HCT116 (cell line): ENCODE measurements around the gene PBX1. TPM values are rescaled to one million over a fixed set of nuclear protein-coding genes. Genes with fewer than 3 reads are reported as not detected.

Experiments used
- ATAC-seq: fragments of 200-7000 bp; cut with Tn5 transposase; 2 replicates; pipeline ENCODE4 v1.9.1; 2020; ENCODE audit warnings: mild to moderate bottlenecking, moderate library complexity
- BruUV-seq: library from RNA; stranded (reverse); fragments of 400-500 nt; replicated peaks from 2 replicates; lab custom pipeline; 2021; lab: Mats Ljungman, UMichigan
- CTCF ChIA-PET: fragments of 300-600 bp; sonication (Branson Sonifier 250); formaldehyde crosslinking; loops from one replicate; lab custom pipeline; 2021; ENCODE audit warnings: antibody characterized with exemption; lab: Charles Lee
- POLR2A ChIA-PET: fragments of 300-600, 350-600 bp; sonication (Branson Sonifier 250); formaldehyde crosslinking; loops from one replicate; lab custom pipeline; 2021; ENCODE audit warnings: antibody characterized with exemption; lab: Charles Lee
- RAD21 ChIA-PET, 2 experiments: fragments of 300-600 bp; sonication (Branson Sonifier 250); formaldehyde crosslinking; loops; one replicate each; lab custom pipeline; 2023; ENCODE audit warnings: low total read pairs in 2 of 2; ENCODE audit not compliant: uncharacterized antibody in 2 of 2, unreplicated experiment in 2 of 2, low non-redundant PET in 1 of 2; lab: Charles Lee
- DNase-seq: peaks from one replicate; pipeline ENCODE4 v3.0.0-alpha.2; 2010; ENCODE audit warnings: low read depth, low spot score
- H2AFZ ChIP-seq: fragments of 200-600 bp; shearing (Covaris generic), sonication (generic); 2 replicates; pipeline ENCODE4 v1.6.1; 2017; ENCODE audit warnings: low read depth, mixed run types, mixed read lengths, antibody characterized with exemption, low read length; ENCODE audit not compliant: poor library complexity, severe bottlenecking
- H3K27ac ChIP-seq: 2 replicates; pipeline ENCODE4 v1.5.1; 2012; ENCODE audit warnings: low read depth, low read length
- H3K27me3 ChIP-seq: fragments of 200-600 bp; sonication (generic); 2 replicates; pipeline ENCODE4 v1.6.1; 2016; ENCODE audit warnings: mixed run types, low read length, mixed read lengths; ENCODE audit not compliant: insufficient read depth
- H3K36me3 ChIP-seq, 2 experiments: fragments of 200-500 bp in 1 of 2; fragments of 200-600 bp in 1 of 2; sonication (Bioruptor generic) in 1 of 2; sonication (generic) in 1 of 2; 2 replicates each; pipeline versions ENCODE4 v1.5.1 to v1.6.1; 2014 to 2016; ENCODE audit warnings: low read length in 2 of 2, inconsistent platforms in 1 of 2, mixed read lengths in 1 of 2, mixed run types in 1 of 2; ENCODE audit not compliant: insufficient read depth in 2 of 2, control insufficient read depth in 1 of 2
- H3K4me1 ChIP-seq, 2 experiments: fragments of 200-600 bp in 1 of 2; sonication (generic) in 1 of 2; 2 replicates each; pipeline versions ENCODE4 v1.5.1 to v1.6.1; 2012 to 2017; ENCODE audit warnings: low read length in 2 of 2, inconsistent platforms in 1 of 2, mild to moderate bottlenecking in 1 of 2, mixed read lengths in 1 of 2, mixed run types in 1 of 2, moderate library complexity in 1 of 2; ENCODE audit not compliant: insufficient read depth in 2 of 2, control insufficient read depth in 1 of 2
- H3K4me2 ChIP-seq: fragments of 200-600 bp; sonication (generic); 2 replicates; pipeline ENCODE4 v1.6.1; 2017; ENCODE audit warnings: mixed run types, low read length, mixed read lengths
- H3K4me3 ChIP-seq, 2 experiments: fragments of 200-600 bp in 1 of 2; sonication (generic) in 1 of 2; replicated peaks in 1 of 2; 2 replicates each; pipeline ENCODE4 v1.5.1; 2011 to 2016; ENCODE audit warnings: low read length in 2 of 2, control low read depth in 1 of 2, low read depth in 1 of 2, mild to moderate bottlenecking in 1 of 2, mixed read lengths in 1 of 2, mixed run types in 1 of 2
- H3K79me2 ChIP-seq: fragments of 200-600 bp; sonication (generic); 2 replicates; pipeline ENCODE4 v1.6.1; 2017; ENCODE audit warnings: mild to moderate bottlenecking, mixed run types, low read length, moderate library complexity, mixed read lengths; ENCODE audit not compliant: insufficient read depth
- H3K9ac ChIP-seq: fragments of 200-600 bp; sonication (generic); 2 replicates; pipeline ENCODE4 v1.6.1; 2016; ENCODE audit warnings: low read length, mixed read lengths
- H3K9me2 ChIP-seq: fragments of 200-600 bp; sonication (generic), shearing (Covaris generic); 2 replicates; pipeline ENCODE4 v1.6.1; 2017; ENCODE audit warnings: mixed run types, mild to moderate bottlenecking, moderate library complexity; ENCODE audit not compliant: insufficient read depth
- H3K9me3 ChIP-seq, 2 experiments: fragments of 200-500 bp in 1 of 2; fragments of 200-600 bp in 1 of 2; sonication (Bioruptor generic) in 1 of 2; sonication (generic) in 1 of 2; 2 replicates each; pipeline ENCODE4 v1.6.1; 2014 to 2017; ENCODE audit warnings: low read length in 2 of 2, mixed read lengths in 2 of 2, inconsistent platforms in 1 of 2, low read depth in 1 of 2, mild to moderate bottlenecking in 1 of 2, mixed run types in 1 of 2, moderate library complexity in 1 of 2; ENCODE audit not compliant: control insufficient read depth in 1 of 2, insufficient read depth in 1 of 2
- H4K20me1 ChIP-seq: fragments of 200-600 bp; sonication (generic), shearing (Covaris generic); 2 replicates; pipeline ENCODE4 v1.6.1; 2017; ENCODE audit warnings: mixed run types, mild to moderate bottlenecking, moderate library complexity; ENCODE audit not compliant: insufficient read depth
- ATF3 ChIP-seq: IDR thresholded peaks from 2 replicates; pipeline ENCODE4 v1.6.1; 2012
- CTCF ChIP-seq, 3 experiments: fragments of 200-600 bp in 1 of 3; sonication (generic) in 1 of 3; IDR thresholded peaks in 2 of 3; conservative IDR thresholded peaks in 1 of 3; 2 replicates each; pipeline ENCODE4 v1.5.1; 2012 to 2017; ENCODE audit warnings: low read depth in 2 of 3, low read length in 2 of 3, antibody characterized with exemption in 1 of 3, borderline replicate concordance in 1 of 3, control low read depth in 1 of 3, mild to moderate bottlenecking in 1 of 3, mixed read lengths in 1 of 3, mixed run types in 1 of 3, moderate library complexity in 1 of 3; ENCODE audit not compliant: insufficient read depth in 1 of 3
- ELF1 ChIP-seq: IDR thresholded peaks from 2 replicates; pipeline ENCODE4 v1.6.1; 2012; ENCODE audit warnings: low read depth, borderline replicate concordance
- EZH2 ChIP-seq: fragments of 200-600 bp; sonication (generic); IDR thresholded peaks from 2 replicates; pipeline ENCODE4 v1.6.1; 2017; ENCODE audit warnings: antibody characterized with exemption, mixed run types
- FOSL1 ChIP-seq: IDR thresholded peaks from 2 replicates; pipeline ENCODE4 v1.6.1; 2012; ENCODE audit warnings: low read depth
- JUND ChIP-seq: IDR thresholded peaks from 2 replicates; pipeline ENCODE4 v1.6.1; 2012
- MAX ChIP-seq: IDR thresholded peaks from 2 replicates; pipeline ENCODE4 v1.6.1; 2012
- POLR2AphosphoS5 ChIP-seq: IDR thresholded peaks from 2 replicates; pipeline ENCODE4 v1.6.1; 2011; ENCODE audit warnings: mild to moderate bottlenecking, low read depth, low read length, moderate library complexity
- RAD21 ChIP-seq: IDR thresholded peaks from 2 replicates; pipeline ENCODE4 v1.6.1; 2012; ENCODE audit warnings: low read depth, mild to moderate bottlenecking
- REST ChIP-seq: IDR thresholded peaks from 2 replicates; pipeline ENCODE4 v1.6.1; 2012; ENCODE audit warnings: low read depth
- SIN3A ChIP-seq: IDR thresholded peaks from 2 replicates; pipeline ENCODE4 v1.6.1; 2012; ENCODE audit warnings: low read depth
- SRF ChIP-seq: IDR thresholded peaks from 2 replicates; pipeline ENCODE4 v1.6.1; 2012; ENCODE audit warnings: low read depth
- ZBTB33 ChIP-seq: IDR thresholded peaks from 2 replicates; pipeline ENCODE4 v1.6.1; 2011; ENCODE audit warnings: mild to moderate bottlenecking, low read length, moderate library complexity; ENCODE audit not compliant: insufficient replicate concordance; ENCODE audit errors: extremely low read depth
- intact Hi-C: fragments of 100-400 bp; cut with micrococcal nuclease; formaldehyde crosslinking; loops from 2 replicates; pipeline ENCODE4 v1.10.0; 2022
- total RNA-seq: library from RNA; stranded (reverse); gene quantifications from one replicate; pipeline ENCODE4 v1.2.1, GENCODE V29; 2021; ENCODE audit not compliant: unreplicated experiment

The PBX1 gene
- total RNA-seq, 1 experiment from 2014 or later: 29.6 TPM

- no peaks in the 10 kb centered on the region for H3K9me2 ChIP-seq
- BruUV-seq: no TSS peak
- no peak overlapping the region for H3K9ac ChIP-seq
- H2AFZ ChIP-seq: no peak overlapping the region
- intact Hi-C loops: no loop called here
- DNase-seq: no peak
- ChIA-PET POLR2A (no interaction called here), RAD21 (no interaction called here), CTCF (no interaction called here)
- no peak for ATAC-seq
- no peaks in the 10 kb centered on the region for H3K36me3 ChIP-seq
- H3K4me3 ChIP-seq: no peak overlapping the region
- H3K27ac ChIP-seq: no peak overlapping the region
- H4K20me1 ChIP-seq: no peaks in the 10 kb centered on the region
- H3K4me1 ChIP-seq: peaks cover 35 to 37% of the 10 kb centered on the region in 2 experiments
- H3K4me2 ChIP-seq: no peak overlapping the region
- H3K27me3 ChIP-seq: no peaks in the 10 kb centered on the region
- no peaks in the 10 kb centered on the region for H3K79me2 ChIP-seq
- TF ChIP-seq SRF: no peak
- no peak for TF ChIP-seq ATF3
- TF ChIP-seq POLR2AphosphoS5: no peak
- no peak for TF ChIP-seq RAD21
- no peak for TF ChIP-seq EZH2
- TF ChIP-seq CTCF (IDR thresholded peaks at IDR 0.05 in 2 of 3, conservative IDR thresholded peaks at IDR 0.05 in 1 of 3; ENCODE audit: borderline replicate concordance in 1 of 3, insufficient read depth in 1 of 3, low read depth in 2 of 3, low read length in 2 of 3): no peak
- TF ChIP-seq SIN3A: no peak
- TF ChIP-seq FOSL1: no peak
- no peak for TF ChIP-seq JUND
- no peak for TF ChIP-seq ELF1
- TF ChIP-seq MAX: no peak
- no peak for TF ChIP-seq ZBTB33
- TF ChIP-seq REST: no peak
- H3K9me3 ChIP-seq: no peaks in the 10 kb centered on the region
Observed at GRCh38 chr1:164687777-164688176, 128.8 kb downstream of the PBX1 start.
